ENCODE results near the gene MUC5AC. TPM values are rescaled to one million over a fixed set of nuclear protein-coding genes. Genes with fewer than 3 reads are reported as not detected.

Gene MUC5AC
- total RNA-seq, 1 experiment from 2014 or later, result under 0.01 TPM

- Mint-ChIP-seq H3K27ac (no peak overlapping the region), H3K36me3 (peaks cover 19% of the 10 kb centered on the region), H3K4me3 (no peak overlapping the region), H3K4me1 (no peaks in the 10 kb centered on the region), H3K27me3 (ENCODE audit: low read depth) (peaks cover 9% of the 10 kb centered on the region; the same call in 1 of the 2 replicates), H3K9me3 (peaks cover 48% of the 10 kb centered on the region)
- ChIA-PET CTCF (no interaction called here), POLR2A (no interaction called here)
- no peak for DNase-seq (ENCODE audit: low spot score)
- no peak for TF ChIP-seq ZNF121 (CRISPR knock-in tag; IDR thresholded peaks at IDR 0.05)
- no peak for TF ChIP-seq CBFB (CRISPR knock-in tag; IDR thresholded peaks at IDR 0.05; ENCODE audit: low read depth)
- TF ChIP-seq, protein P1, sequence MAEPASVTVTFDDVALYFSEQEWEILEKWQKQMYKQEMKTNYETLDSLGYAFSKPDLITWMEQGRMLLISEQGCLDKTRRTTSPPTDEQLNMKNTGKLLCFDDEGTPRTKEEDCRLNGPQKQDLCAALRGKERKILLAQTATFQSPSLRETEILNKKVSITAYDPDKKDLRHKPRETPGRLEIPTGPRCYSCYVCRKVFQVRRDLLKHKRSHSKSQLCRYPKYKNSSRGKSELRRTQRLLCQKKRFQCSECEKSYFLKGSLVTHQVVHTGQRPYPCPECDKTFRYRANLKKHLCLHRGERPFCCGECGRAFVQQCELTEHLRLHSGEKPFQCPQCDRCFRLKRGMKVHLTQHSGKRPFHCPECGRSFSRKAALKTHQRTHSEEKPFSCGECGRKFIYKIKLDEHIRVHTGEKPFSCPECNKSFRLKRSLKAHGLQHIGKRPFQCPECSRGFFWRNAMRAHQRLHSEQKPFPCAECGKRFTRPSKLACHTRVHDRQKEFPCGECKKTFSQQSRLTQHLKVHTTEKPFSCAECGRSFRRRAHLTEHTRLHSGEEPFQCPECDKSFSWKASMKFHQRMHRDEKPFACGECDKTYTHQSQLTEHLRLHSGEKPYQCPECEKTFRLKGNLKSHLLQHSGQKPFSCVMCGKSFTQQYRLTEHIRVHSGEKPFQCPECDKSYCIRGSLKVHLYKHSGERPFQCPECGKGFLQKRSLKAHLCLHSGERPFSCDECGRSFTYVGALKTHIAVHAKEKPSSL (CRISPR knock-in tag; conservative IDR thresholded peaks at IDR 0.05), result no peak
- ATAC-seq, result no peak
Observed at GRCh38 chr11:1147792-1148191, 10.0 kb upstream of the MUC5AC start.

GRCh38 chr11:1148752-1149180 lies 9.0 kb upstream of the MUC5AC start:
- TF ChIP-seq FOXJ3 (CRISPR knock-in tag; IDR thresholded peaks at IDR 0.05; ENCODE audit: borderline replicate concordance) (no peak), TEAD4 (CRISPR knock-in tag; IDR thresholded peaks at IDR 0.05) (no peak), NR1H2 (CRISPR knock-in tag; IDR thresholded peaks at IDR 0.05) (no peak), CREB1 (CRISPR knock-in tag; IDR thresholded peaks at IDR 0.05) (no peak), SMAD4 (CRISPR knock-in tag; IDR thresholded peaks at IDR 0.05) (no peak)
- TF ChIP-seq, protein P2, sequence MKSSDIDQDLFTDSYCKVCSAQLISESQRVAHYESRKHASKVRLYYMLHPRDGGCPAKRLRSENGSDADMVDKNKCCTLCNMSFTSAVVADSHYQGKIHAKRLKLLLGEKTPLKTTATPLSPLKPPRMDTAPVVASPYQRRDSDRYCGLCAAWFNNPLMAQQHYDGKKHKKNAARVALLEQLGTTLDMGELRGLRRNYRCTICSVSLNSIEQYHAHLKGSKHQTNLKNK (CRISPR knock-in tag; IDR thresholded peaks at IDR 0.05), result no peak
- Mint-ChIP-seq H3K36me3 (peaks cover 9% of the 10 kb centered on the region), H3K4me1 (no peaks in the 10 kb centered on the region), H3K9me3 (peaks cover 38% of the 10 kb centered on the region), H3K27me3 (ENCODE audit: low read depth) (peaks cover 4% of the 10 kb centered on the region; the same call in 1 of the 2 replicates), H3K27ac (no peak overlapping the region), H3K4me3 (no peak overlapping the region)
- no peak for ATAC-seq
- ChIA-PET POLR2A (interaction anchor here (0.6 kb wide), 1 partner anchor 149 kb away, joined by 5 read pairs; no protein-coding TSS in a partner anchor), CTCF (no interaction called here)
- DNase-seq (ENCODE audit: low spot score), result no peak

DNA sequence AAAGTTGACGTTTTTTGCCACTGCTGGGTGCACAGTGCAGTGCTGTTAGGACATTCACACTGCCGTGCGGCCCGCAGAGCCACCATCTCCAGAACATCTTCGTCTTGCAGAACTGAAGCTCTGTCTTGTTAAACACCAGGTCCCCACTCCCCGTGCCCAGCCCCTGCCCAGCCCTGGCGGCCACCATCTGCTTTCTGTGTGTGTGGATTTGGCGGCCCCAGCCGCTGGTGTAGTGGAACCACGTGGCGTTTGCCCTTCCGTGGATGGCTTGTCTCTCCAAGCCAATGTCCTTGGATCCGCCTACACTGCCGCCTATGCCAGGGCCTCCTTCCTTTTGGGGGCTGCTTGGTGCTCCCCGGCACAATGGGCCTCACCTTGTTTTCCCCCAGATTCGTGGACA lies 8.2 kb upstream of the MUC5AC start:
- H3K27me3 Mint-ChIP-seq (ENCODE audit: low read depth), result peaks cover 4% of the 10 kb centered on the region; the same call in 1 of the 2 replicates
- H3K4me1 Mint-ChIP-seq, result no peaks in the 10 kb centered on the region
- CTCF ChIA-PET, result no interaction called here
- TF ChIP-seq ZNF396 (CRISPR knock-in tag; IDR thresholded peaks at IDR 0.05; ENCODE audit: borderline replicate concordance) (no peak), CBFB (CRISPR knock-in tag; IDR thresholded peaks at IDR 0.05; ENCODE audit: low read depth) (no peak), NFE2L1 (CRISPR knock-in tag; IDR thresholded peaks at IDR 0.05) (no peak), SP1 (CRISPR knock-in tag; conservative IDR thresholded peaks at IDR 0.05) (no peak), ATF1 (CRISPR knock-in tag; IDR thresholded peaks at IDR 0.05) (no peak), MXD4 (CRISPR knock-in tag; IDR thresholded peaks at IDR 0.05; ENCODE audit: borderline replicate concordance) (no peak), ESRRA (CRISPR knock-in tag; IDR thresholded peaks at IDR 0.05; ENCODE audit: borderline replicate concordance) (no peak), ZNF281 (CRISPR knock-in tag; IDR thresholded peaks at IDR 0.05) (no peak)
- TF ChIP-seq, protein P3, sequence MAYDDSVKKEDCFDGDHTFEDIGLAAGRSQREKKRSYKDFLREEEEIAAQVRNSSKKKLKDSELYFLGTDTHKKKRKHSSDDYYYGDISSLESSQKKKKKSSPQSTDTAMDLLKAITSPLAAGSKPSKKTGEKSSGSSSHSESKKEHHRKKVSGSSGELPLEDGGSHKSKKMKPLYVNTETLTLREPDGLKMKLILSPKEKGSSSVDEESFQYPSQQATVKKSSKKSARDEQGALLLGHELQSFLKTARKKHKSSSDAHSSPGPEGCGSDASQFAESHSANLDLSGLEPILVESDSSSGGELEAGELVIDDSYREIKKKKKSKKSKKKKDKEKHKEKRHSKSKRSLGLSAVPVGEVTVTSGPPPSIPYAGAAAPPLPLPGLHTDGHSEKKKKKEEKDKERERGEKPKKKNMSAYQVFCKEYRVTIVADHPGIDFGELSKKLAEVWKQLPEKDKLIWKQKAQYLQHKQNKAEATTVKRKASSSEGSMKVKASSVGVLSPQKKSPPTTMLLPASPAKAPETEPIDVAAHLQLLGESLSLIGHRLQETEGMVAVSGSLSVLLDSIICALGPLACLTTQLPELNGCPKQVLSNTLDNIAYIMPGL (CRISPR knock-in tag; IDR thresholded peaks at IDR 0.05), result no peak
- TF ChIP-seq, protein P4, sequence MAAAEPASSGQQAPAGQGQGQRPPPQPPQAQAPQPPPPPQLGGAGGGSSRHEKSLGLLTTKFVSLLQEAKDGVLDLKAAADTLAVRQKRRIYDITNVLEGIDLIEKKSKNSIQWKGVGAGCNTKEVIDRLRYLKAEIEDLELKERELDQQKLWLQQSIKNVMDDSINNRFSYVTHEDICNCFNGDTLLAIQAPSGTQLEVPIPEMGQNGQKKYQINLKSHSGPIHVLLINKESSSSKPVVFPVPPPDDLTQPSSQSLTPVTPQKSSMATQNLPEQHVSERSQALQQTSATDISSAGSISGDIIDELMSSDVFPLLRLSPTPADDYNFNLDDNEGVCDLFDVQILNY (CRISPR knock-in tag; IDR thresholded peaks at IDR 0.05), result no peak
- TF ChIP-seq, protein P5, sequence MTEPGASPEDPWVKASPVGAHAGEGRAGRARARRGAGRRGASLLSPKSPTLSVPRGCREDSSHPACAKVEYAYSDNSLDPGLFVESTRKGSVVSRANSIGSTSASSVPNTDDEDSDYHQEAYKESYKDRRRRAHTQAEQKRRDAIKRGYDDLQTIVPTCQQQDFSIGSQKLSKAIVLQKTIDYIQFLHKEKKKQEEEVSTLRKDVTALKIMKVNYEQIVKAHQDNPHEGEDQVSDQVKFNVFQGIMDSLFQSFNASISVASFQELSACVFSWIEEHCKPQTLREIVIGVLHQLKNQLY (CRISPR knock-in tag; IDR thresholded peaks at IDR 0.05), result no peak
- peaks cover 4% of the 10 kb centered on the region for H3K36me3 Mint-ChIP-seq
- ATAC-seq (no peak), DNase-seq (ENCODE audit: low spot score) (no peak)
- H3K4me3 Mint-ChIP-seq, result no peak overlapping the region
- H3K27ac Mint-ChIP-seq, result no peak overlapping the region
- POLR2A ChIA-PET, result interaction anchor here (0.6 kb wide), 1 partner anchor 150 kb away, joined by 5 read pairs; no protein-coding TSS in a partner anchor
- peaks cover 32% of the 10 kb centered on the region for H3K9me3 Mint-ChIP-seq
